Stimulated activated CD4-positive, alpha-beta T cell treated with anti-CD3 and anti-CD28 coated beads, Interleukin-12 subunit alpha, Interleukin-12 subunit beta, amount 100 ng/mL, for 4 hours (primary cell): ENCODE results near the gene CCDC7.
"Not testable (repeated sequence)": the region's sequence is repeated elsewhere in the genome, so short reads cannot be mapped to it uniquely, and the experiment has no call there.

Experiments
- DNase-seq: peaks from one replicate; pipeline ENCODE4 v3.0.0-alpha.2; 2020

The CCDC7 gene

GRCh38 chr10:32459051-32459698, 13.2 kb downstream of the CCDC7 start:
- DNase-seq, result no peak

- DNase-seq, result no peak
Observed at GRCh38 chr10:32461203-32461602, 15.3 kb downstream of the CCDC7 start.

GRCh38 chr10:32471232-32471631, 25.3 kb downstream of the CCDC7 start:
- no peak for DNase-seq

- DNase-seq, result no peak
Observed at GRCh38 chr10:32477499-32477898, 31.6 kb downstream of the CCDC7 start.

- DNase-seq, result no peak
Observed at GRCh38 chr10:32481606-32482005, 35.7 kb downstream of the CCDC7 start.

GRCh38 chr10:32483019-32483502, 37.1 kb downstream of the CCDC7 start:
- DNase-seq, result not testable (repeated sequence)

GRCh38 chr10:32488038-32488437, 42.1 kb downstream of the CCDC7 start:
- DNase-seq, result not testable (repeated sequence)

GRCh38 chr10:32489158-32489557, 43.2 kb downstream of the CCDC7 start:
- DNase-seq, result no peak

GRCh38 chr10:32489901-32490300, 44.0 kb downstream of the CCDC7 start:
- no peak for DNase-seq

GRCh38 chr10:32494562-32494961, 48.6 kb downstream of the CCDC7 start:
- not testable (repeated sequence) for DNase-seq

GRCh38 chr10:32500136-32500535, 54.2 kb downstream of the CCDC7 start:
- DNase-seq, result not testable (repeated sequence)

- DNase-seq, result no peak
Observed at GRCh38 chr10:32501906-32502305, 56.0 kb downstream of the CCDC7 start.

GRCh38 chr10:32505762-32506420, 60.0 kb downstream of the CCDC7 start:
- DNase-seq, result not testable (repeated sequence)

GRCh38 chr10:32511599-32511998, 65.7 kb downstream of the CCDC7 start:
- DNase-seq, result no peak

GRCh38 chr10:32516567-32517495, 70.9 kb downstream of the CCDC7 start:
- DNase-seq, result no peak

GRCh38 chr10:32530231-32530630, 84.3 kb downstream of the CCDC7 start:
- DNase-seq, result no peak

- no peak for DNase-seq
Observed at GRCh38 chr10:32538256-32538655, 92.3 kb downstream of the CCDC7 start.

- DNase-seq, result no peak
Observed at GRCh38 chr10:32540691-32541470, 94.9 kb downstream of the CCDC7 start.

GRCh38 chr10:32548208-32548607, 102.3 kb downstream of the CCDC7 start:
- DNase-seq, result no peak

- DNase-seq, result no peak
Observed at GRCh38 chr10:32556783-32557395, 110.9 kb downstream of the CCDC7 start.

- DNase-seq, result not testable (repeated sequence)
Observed at GRCh38 chr10:32562695-32563094, 116.8 kb downstream of the CCDC7 start.

GRCh38 chr10:32577448-32577847, 131.5 kb downstream of the CCDC7 start:
- no peak for DNase-seq
